H1 (cell line): Measurements from ENCODE around the gene CCDC88C. TPM values are rescaled to one million over a fixed set of nuclear protein-coding genes. Genes with fewer than 3 reads are reported as not detected.

Source experiments
- ATF2 ChIP-seq: IDR thresholded peaks from 2 replicates; pipeline ENCODE4 v1.6.1; 2012; ENCODE audit warnings: low read length, inconsistent platforms
- BCL11A ChIP-seq, 2 experiments: IDR thresholded peaks; one replicate each; pipeline ENCODE4 v1.6.1; 2011; ENCODE audit warnings: low read depth in 2 of 2, low read length in 2 of 2, mild to moderate bottlenecking in 2 of 2
- CHD2 ChIP-seq: IDR thresholded peaks from 2 replicates; pipeline ENCODE4 v1.6.1; 2012; ENCODE audit warnings: low read length, improper control_type of control experiment
- E2F6 ChIP-seq: IDR thresholded peaks from 2 replicates; pipeline ENCODE4 v1.6.1; 2012; ENCODE audit warnings: inconsistent platforms
- GABPA ChIP-seq: IDR thresholded peaks from 2 replicates; pipeline ENCODE4 v1.6.1; 2011; ENCODE audit warnings: mild to moderate bottlenecking, low read length, moderate library complexity, borderline replicate concordance; ENCODE audit not compliant: insufficient read depth
- POLR2AphosphoS5 ChIP-seq: IDR thresholded peaks from 2 replicates; pipeline ENCODE4 v1.6.1; 2011; ENCODE audit warnings: low read depth, low read length
- SP1 ChIP-seq: IDR thresholded peaks from 2 replicates; pipeline ENCODE4 v1.6.1; 2011; ENCODE audit warnings: low read depth, low read length
- SP2 ChIP-seq: IDR thresholded peaks from 2 replicates; pipeline ENCODE4 v1.6.1; 2012; ENCODE audit warnings: mild to moderate bottlenecking, low read length, inconsistent platforms
- TBP ChIP-seq: IDR thresholded peaks from 2 replicates; pipeline ENCODE4 v1.6.1; 2011; ENCODE audit warnings: low read depth, low read length, improper control_type of control experiment
- polyA plus RNA-seq, 7 experiments: library from polyadenylated mRNA; depleted of rRNA in 3 of 7; stranded (reverse) in 5 of 7; unstranded in 2 of 7; fragments of >200 nt in 5 of 7; fragments of 200-250 nt in 2 of 7; gene quantifications; 1 replicate in 5 of 7; 2 replicates in 1 of 7; 4 replicates in 1 of 7; pipeline versions ENCODE4 v1.2.1 to v1.2.3, GENCODE V29; 2011 to 2013; ENCODE audit warnings: missing spikeins in 2 of 7, mixed read lengths in 2 of 7
- total RNA-seq: library from RNA; stranded (reverse); fragmentation: NEBNext Ultra II Directional; extraction: Animal tissue kit (Norgen Biotek cat#: 25700); gene quantifications from 2 replicates; pipeline ENCODE4 v1.2.1, GENCODE V29; 2021

Gene CCDC88C
- total and polyA plus RNA-seq, 2 of the 8 experiments (the other 6 are each of a cell fraction or from before 2014, with no cell fraction given), result 10.3 to 57.7 TPM

- TF ChIP-seq TBP, result no peak
- no peak for TF ChIP-seq CHD2
- no peak for TF ChIP-seq GABPA
- TF ChIP-seq SP1, result no peak
- TF ChIP-seq ATF2, result no peak
- TF ChIP-seq SP2, result no peak
- TF ChIP-seq BCL11A (IDR thresholded peaks at IDR 0.05; ENCODE audit: low read depth in 2 of 2, low read length in 2 of 2), result no peak
- TF ChIP-seq POLR2AphosphoS5, result no peak
- no peak for TF ChIP-seq E2F6
These were observed 36.8 kb downstream of the CCDC88C start (continued) for GRCh38 chr14:91380610-91381371.
